NT2/D1 (cell line): ENCODE measurements around the gene SLC35D2.
"Not testable (repeated sequence)": the region's sequence is repeated elsewhere in the genome, so short reads cannot be mapped to it uniquely, and the experiment has no call there.

Source experiments
- DNase-seq: peaks from one replicate; pipeline ENCODE4 v3.0.0-alpha.2; 2011; ENCODE audit warnings: low read depth, low spot score
- H3K27me3 ChIP-seq: 2 replicates; pipeline ENCODE4 v1.6.0; 2011; ENCODE audit warnings: mild to moderate bottlenecking; ENCODE audit not compliant: insufficient read length, insufficient read depth
- H3K36me3 ChIP-seq: 2 replicates; pipeline ENCODE4 v1.6.1; 2011; ENCODE audit warnings: mild to moderate bottlenecking, low read length, mixed read lengths; ENCODE audit not compliant: insufficient read depth, insufficient read length
- H3K4me1 ChIP-seq: 2 replicates; pipeline ENCODE4 v1.5.1; 2011; ENCODE audit not compliant: insufficient read depth, insufficient read length
- H3K4me3 ChIP-seq: 2 replicates; pipeline ENCODE4 v1.5.1; 2011; ENCODE audit warnings: low read depth; ENCODE audit not compliant: insufficient read length
- H3K9ac ChIP-seq: 2 replicates; pipeline ENCODE4 v1.6.0; 2011; ENCODE audit warnings: low read depth; ENCODE audit not compliant: insufficient read length
- H3K9me3 ChIP-seq: 2 replicates; pipeline ENCODE4 v1.5.1; 2011; ENCODE audit warnings: mild to moderate bottlenecking, low read length; ENCODE audit not compliant: insufficient read depth
- SUZ12 ChIP-seq: IDR thresholded peaks from 2 replicates; pipeline ENCODE4 v1.6.1; 2011; ENCODE audit not compliant: insufficient read length, insufficient read depth; ENCODE audit errors: extremely low read depth
- YY1 ChIP-seq: IDR thresholded peaks from 2 replicates; pipeline ENCODE4 v1.6.1; 2011; ENCODE audit not compliant: insufficient read length, insufficient read depth
- ZNF274 ChIP-seq: IDR thresholded peaks from 2 replicates; pipeline ENCODE4 v1.6.1; 2011; ENCODE audit warnings: mild to moderate bottlenecking, low read depth, low read length

SLC35D2 gene

GRCh38 chr9:96318921-96319565 lies 64.5 kb downstream of the SLC35D2 start:
- H3K9me3 ChIP-seq: peaks cover 10% of the 10 kb centered on the region; the same call in 1 of the 2 replicates
- peaks cover 5% of the 10 kb centered on the region for H3K36me3 ChIP-seq
- no peak overlapping the region for H3K9ac ChIP-seq
- H3K27me3 ChIP-seq: no peaks in the 10 kb centered on the region
- no peak for TF ChIP-seq YY1
- no peak for TF ChIP-seq ZNF274
- TF ChIP-seq SUZ12: no peak
- no peak for DNase-seq
- H3K4me1 ChIP-seq: peaks cover 3% of the 10 kb centered on the region
- no peak overlapping the region for H3K4me3 ChIP-seq

DNA sequence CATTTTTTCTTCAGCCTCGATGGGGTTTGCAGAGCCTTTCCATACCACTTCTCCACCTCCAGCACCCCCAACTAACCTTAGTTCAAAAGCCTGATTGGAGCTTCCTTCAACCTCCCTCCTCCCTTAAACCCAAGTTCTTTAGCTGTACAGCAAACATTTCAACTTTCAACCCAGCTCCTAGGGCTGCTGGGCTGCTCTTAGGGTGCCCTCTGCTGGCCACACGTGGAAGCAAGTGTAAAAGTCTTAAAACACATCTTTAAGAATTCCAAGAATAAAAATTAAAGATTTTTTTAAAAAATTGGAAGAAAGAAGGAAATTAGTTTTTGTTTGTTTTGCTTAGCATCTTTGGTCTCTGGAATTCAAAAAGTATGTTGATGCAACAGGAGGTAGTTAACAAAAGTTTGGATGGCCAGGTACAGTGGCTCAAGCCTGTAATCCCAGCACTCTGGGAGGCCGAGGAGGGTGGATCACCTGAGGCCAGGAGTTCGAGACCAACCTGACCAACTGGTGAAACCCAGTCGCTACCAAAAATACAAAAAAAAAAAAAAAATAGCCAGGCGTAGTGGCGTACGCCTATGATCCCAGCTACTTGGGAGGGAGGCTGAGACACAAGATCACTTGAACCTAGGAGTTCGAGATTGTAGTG lies 66.1 kb downstream of the SLC35D2 start:
- H3K9ac ChIP-seq: no peak overlapping the region
- H3K27me3 ChIP-seq: no peaks in the 10 kb centered on the region
- peaks cover 8% of the 10 kb centered on the region for H3K36me3 ChIP-seq
- peak; percentile 68 for DNase-seq
- H3K9me3 ChIP-seq: peaks cover 26% of the 10 kb centered on the region
- no peak overlapping the region for H3K4me3 ChIP-seq
- peaks cover 3% of the 10 kb centered on the region for H3K4me1 ChIP-seq
- no peak for TF ChIP-seq ZNF274
- no peak for TF ChIP-seq YY1

DNA sequence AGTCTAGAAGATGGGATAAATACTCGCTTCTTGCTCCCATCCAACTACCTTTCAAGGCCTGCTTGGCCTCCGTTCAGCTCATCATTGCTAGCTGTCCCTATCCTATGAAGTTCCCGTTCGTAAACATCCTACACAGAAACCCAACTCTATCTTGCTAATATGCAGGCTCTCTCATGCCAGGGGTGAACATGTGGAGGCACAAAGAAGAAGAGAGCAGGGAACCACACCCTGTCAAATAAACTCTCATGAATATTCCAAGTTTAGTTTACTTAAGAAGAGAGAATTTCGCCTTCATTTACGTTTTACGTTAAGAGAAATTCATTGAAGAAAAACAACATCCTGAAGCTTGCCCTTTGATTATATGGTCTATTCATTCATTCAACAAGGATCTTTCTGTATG lies 73.7 kb downstream of the SLC35D2 start:
- H3K4me3 ChIP-seq: no peak overlapping the region
- no peak for DNase-seq
- no peak overlapping the region for H3K9ac ChIP-seq
- H3K27me3 ChIP-seq: no peaks in the 10 kb centered on the region
- TF ChIP-seq YY1 (no peak), ZNF274 (no peak), SUZ12 (no peak)
- no peaks in the 10 kb centered on the region for H3K4me1 ChIP-seq
- peaks cover 28% of the 10 kb centered on the region for H3K9me3 ChIP-seq
- peaks cover 4% of the 10 kb centered on the region for H3K36me3 ChIP-seq

GRCh38 chr9:96306958-96307357 lies 76.6 kb downstream of the SLC35D2 start:
- not testable (repeated sequence) for DNase-seq, H3K4me1 ChIP-seq, H3K4me3 ChIP-seq, H3K36me3 ChIP-seq, H3K9me3 ChIP-seq, H3K9ac ChIP-seq, H3K27me3 ChIP-seq

DNA sequence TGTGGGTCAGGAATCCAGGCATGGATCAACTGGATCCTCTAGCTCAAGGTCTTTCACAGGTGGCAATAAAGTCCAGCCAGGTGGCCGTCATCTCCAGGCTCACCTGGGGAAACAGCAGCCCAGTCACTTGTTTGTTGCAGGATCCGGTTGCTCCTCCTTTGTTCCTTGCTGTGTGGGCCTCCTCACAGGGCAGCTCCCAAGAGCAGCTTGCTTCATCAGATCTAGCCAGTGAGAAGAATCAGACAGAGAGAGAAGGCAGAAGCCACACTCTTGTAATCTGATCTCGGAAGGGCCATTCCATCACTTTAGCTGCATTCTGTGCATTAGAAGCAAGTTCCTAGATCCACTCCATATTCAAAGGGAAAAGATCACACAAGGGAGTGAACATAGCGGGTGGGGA lies 78.3 kb downstream of the SLC35D2 start:
- Histone ChIP-seq H3K9ac (no peak overlapping the region), H3K9me3 (peaks cover 5% of the 10 kb centered on the region; the same call in 1 of the 2 replicates), H3K4me1 (peaks cover 2% of the 10 kb centered on the region), H3K27me3 (no peaks in the 10 kb centered on the region), H3K36me3 (no peaks in the 10 kb centered on the region), H3K4me3 (no peak overlapping the region)
- no peak for DNase-seq
- TF ChIP-seq SUZ12: no peak

- Histone ChIP-seq H3K4me3 (no peak overlapping the region), H3K9ac (no peak overlapping the region), H3K36me3 (no peaks in the 10 kb centered on the region), H3K27me3 (no peaks in the 10 kb centered on the region), H3K4me1 (peaks cover 2% of the 10 kb centered on the region), H3K9me3 (peaks cover 5% of the 10 kb centered on the region; the same call in 1 of the 2 replicates)
- TF ChIP-seq YY1 (no peak), SUZ12 (no peak), ZNF274 (no peak)
- DNase-seq: no peak
Observed at GRCh38 chr9:96304230-96304629, 79.3 kb downstream of the SLC35D2 start.

- DNase-seq: no peak
- TF ChIP-seq SUZ12 (no peak), ZNF274 (no peak), YY1 (no peak)
- Histone ChIP-seq H3K9ac (no peak within 1 kb of the TSS), H3K36me3 (no peaks in the 10 kb centered on the region), H3K9me3 (peaks cover 5% of the 10 kb centered on the region; the same call in 1 of the 2 replicates), H3K4me1 (peaks cover 2% of the 10 kb centered on the region), H3K27me3 (no peaks in the 10 kb centered on the region), H3K4me3 (no peak within 1 kb of the TSS)
Observed at GRCh38 chr9:96302021-96302420, 81.5 kb downstream of the SLC35D2 start, which contains the start of gene HSD17B3. TSS of gene HSD17B3 (minus strand) at chr9:96302176. CDS start at chr9:96302104, 72 bp downstream.
